M059J (cell line): ENCODE results near the gene CATSPERZ. TPM values are rescaled to one million over a fixed set of nuclear protein-coding genes. Genes with fewer than 3 reads are reported as not detected.

ENCODE experiments used
- DNase-seq: peaks from one replicate; pipeline ENCODE4 v3.0.0-alpha.2; 2012; ENCODE audit warnings: low read depth
- total RNA-seq: library from RNA; depleted of rRNA; stranded (reverse); fragments of >200 nt; shearing (Covaris generic); gene quantifications from 2 replicates; pipeline ENCODE4 v1.2.3, GENCODE V29; 2014

CATSPERZ gene
- total RNA-seq, 1 experiment from 2014 or later = not detected

DNA sequence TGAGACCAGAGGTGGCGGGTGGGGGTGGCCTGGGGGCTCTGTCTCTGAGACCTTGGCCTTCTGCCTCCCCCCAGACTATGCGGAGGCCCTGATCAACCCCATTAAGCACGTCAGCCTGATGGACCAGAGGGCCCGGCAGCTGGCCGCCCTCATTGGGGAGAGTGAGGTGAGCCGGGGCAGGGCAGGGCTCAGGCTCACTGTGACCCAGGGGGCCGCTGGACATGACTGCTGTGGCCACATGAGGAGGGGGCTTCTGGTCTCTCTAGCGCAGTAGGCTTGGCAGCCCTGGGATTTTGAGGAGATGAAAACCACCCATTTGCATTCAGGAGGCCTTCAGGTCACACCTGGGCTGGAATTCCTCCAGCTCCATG, 36.2 kb upstream of the CATSPERZ start:
- no peak for DNase-seq

DNA sequence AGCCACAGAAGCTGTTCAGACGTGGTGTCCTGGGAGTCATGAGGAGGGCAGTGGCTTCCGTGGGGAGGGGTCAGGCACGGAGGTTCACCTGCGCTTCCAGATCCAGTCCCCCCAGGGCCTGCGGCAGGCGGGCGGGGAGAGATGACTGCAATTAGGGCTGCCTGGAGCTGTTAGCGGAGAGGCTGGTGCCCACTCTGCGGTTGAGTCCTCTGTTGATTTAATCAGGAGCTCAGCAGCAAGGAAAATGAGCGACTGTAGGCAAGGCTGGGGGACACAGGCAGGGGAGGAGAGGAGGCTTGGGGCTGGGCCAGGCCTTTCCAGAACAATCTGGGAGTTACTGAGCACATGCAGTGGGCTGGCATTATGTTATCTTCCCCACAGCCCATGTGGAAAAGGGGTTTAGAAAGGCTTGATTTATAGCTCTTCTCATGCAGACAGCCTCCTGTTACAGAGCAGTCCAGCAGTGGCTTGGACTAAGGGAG, 35.7 kb upstream of the CATSPERZ start:
- no peak for DNase-seq

DNA sequence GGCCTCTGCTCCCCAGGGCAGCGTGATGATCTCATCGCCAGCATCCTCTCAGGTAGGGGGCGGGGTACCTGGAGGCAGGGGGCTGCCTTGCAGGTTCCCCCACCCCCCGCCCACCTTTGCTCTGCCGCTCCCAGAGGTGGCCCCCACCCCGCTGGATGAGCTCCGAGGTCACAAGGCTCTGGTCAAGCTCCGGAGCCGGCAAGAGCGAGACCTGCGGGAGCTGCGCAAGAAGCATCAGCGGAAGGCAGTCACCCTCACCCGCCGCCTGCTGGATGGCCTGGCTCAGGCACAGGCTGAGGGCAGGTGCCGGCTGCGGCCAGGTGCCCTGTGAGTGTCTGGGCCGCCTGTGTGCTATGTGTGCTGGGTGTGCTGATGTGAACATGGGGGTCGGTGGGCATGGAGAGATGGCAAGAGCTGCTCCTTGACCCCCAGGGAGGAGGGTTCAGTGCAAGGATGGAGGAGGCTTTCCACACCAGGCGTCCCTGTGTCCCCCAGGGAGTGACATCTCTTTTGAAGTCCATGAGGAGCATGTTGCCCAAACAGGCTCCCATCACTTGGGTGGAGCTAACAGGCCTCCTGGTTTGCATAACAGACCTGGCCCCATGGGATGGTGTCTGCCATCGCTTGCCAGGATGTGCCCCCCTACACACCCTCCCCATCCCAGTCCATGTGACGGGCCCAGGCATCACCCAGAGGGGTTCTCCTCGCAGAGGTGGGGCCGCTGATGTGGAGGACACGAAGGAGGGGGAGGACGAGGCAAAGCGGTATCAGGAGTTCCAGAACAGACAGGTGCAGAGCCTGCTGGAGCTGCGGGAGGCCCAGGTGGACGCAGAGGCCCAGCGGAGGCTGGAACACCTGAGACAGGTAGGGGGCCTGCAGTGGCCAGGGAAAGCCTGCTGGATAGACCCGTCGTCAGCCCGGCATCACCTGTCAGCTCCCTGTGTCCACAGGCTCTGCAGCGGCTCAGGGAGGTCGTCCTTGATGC, 34.7 kb upstream of the CATSPERZ start:
- DNase-seq = no peak

DNA sequence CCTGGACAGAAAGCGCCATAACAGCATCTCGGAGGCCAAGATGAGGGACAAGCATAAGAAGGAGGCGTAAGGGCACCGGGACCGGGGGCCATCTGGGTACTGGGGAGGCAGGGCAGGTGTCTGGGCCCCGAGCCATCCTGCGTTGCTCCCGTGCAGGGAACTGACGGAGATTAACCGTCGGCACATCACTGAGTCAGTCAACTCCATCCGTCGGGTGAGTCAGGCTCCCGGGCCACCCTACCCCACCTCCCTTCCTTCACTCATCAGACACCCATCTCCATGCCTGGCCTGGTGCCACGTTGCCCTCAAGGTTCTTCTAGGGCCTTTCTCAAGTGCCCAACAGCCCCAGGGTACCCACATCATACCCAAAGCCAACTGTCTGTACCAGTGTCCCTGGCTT, 33.8 kb upstream of the CATSPERZ start:
- DNase-seq = peak; percentile 69

DNA sequence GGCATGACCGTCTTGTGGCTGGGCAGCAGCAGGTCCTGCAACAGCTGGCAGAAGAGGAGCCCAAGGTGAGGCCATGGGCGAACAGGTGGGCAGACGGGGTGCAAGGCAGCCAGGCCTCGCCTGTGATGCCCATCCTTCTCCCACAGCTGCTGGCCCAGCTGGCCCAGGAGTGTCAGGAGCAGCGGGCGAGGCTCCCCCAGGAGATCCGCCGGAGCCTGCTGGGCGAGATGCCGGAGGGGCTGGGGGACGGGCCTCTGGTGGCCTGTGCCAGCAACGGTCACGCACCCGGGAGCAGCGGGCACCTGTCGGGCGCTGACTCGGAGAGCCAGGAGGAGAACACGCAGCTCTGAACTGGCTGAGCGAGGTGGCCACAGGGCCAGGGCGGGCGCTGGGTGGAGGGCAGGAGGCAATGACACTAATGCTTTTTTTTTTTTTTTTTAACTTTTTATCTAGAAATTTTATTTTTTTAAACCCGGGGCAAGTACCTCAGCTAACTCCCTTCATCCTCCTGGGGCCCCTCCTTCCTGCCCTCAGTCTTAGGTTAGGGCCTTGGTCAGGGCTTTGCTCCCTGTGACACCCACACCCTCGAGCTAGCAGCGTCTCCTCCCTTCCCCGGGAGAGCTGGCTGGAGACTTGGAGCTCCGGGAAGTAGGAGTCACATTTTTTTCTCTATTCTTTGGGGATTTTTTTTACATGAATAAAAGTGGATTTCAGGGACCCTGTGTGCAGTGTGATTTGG, 32.8 kb upstream of the CATSPERZ start:
- DNase-seq = no peak

DNA sequence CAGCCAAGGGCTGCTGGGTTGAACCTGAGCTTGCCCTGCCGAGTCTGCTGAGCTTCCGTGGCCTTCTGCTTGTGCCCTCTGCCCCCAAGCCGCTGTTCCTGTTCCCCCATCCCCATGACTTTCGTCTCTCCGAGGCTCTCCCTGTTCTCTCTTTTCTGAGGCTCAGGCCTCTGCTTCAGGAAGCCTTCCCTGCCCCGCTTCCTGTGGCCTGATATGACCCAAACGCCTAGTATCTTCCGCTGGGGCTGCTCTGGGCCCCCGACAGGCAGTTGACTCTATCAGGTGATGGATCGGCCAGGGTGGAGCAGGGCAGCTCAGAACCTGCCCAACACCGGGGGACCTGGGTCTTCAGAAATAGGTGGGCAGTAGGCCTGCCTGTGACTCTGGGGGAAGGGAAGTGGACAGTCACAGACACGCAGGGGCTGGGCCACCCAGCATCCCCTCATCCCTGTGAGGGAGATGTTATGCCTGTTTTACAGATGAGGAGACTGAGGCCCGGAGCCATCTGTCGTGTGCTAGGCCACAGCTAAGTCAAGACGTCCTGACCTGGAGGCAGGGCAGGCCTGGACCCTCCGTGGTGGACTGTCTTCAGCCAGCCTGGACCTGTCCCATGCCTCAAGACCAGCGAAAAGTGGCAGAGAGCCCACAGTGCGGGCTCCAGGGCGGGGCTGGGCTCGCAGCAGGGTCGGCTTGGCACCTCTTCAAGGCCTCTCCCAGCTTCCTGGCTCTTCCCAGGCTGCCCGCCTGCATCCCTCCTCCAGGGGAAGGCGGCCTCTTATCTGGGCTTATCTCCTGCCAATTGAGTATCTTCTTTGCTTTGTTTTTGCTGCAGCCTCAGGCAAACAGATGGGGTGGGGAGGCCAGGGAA, 31.9 kb upstream of the CATSPERZ start:
- peak; percentile 90 for DNase-seq

DNA sequence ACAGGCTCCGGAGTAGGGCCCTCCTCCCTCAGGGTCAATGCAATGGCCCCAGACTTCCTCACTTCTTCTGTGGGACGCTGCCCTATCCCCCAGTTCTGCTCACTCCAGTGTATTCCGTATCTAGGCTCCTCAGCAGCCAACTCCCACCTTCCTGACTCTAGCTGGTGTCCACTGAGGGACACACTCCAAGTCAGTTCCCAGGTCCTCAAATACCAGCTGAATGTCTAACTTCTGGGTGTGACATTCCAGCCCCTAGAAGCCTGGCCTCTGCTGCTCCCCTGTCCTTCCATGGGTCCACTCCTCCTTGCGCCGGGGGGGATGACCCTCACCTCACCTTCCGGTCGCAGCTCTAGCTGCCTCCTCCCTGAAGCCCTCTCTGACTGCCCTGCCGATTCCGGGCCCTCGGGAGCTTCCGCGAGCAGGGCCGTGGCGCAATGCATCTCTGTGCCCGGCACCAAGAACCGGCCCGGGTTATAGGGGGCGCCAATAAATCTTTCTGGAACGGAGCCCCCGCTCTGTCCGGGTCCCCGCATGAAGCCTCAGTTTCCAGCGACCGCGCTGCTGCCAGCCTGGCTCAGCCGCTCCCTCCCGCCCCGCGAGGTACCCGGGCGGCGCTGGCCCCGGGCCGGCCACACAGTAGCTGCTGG, 31.1 kb upstream of the CATSPERZ start:
- DNase-seq = no peak

DNA sequence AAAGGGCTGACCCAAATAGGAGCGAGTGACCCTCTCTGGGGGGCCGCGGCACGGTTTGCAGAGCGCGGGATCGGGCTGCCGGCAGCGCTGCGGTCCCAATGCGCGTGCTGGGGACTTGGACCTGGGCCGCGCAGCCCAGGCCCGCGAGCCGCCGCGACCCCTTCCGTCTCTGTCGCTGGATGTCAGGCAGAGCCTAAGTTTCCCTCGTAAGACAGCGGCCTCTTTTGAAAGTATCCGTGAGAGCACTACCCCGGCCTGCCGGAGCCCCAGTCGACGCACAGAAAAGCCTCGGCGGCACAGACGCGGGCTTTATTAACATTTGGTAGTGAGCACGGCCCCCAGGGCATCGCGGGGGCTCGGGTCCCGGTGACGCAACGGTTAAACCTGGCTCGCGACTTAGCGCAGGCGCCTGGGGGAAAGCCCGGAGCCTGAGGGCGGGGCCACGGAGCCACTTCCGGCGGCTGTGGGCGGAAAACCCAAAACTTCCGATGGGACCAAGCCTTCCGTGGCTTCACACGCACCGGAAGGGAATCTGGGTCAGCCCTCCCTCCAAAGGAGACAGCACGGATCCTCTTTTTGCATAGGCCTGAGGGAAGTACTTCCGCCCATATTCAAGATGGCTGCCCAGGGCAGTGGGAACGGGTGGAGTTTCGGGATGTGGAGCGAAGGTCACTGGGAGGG, 30.5 kb upstream of the CATSPERZ start:
- DNase-seq = peak; percentile 100

DNA sequence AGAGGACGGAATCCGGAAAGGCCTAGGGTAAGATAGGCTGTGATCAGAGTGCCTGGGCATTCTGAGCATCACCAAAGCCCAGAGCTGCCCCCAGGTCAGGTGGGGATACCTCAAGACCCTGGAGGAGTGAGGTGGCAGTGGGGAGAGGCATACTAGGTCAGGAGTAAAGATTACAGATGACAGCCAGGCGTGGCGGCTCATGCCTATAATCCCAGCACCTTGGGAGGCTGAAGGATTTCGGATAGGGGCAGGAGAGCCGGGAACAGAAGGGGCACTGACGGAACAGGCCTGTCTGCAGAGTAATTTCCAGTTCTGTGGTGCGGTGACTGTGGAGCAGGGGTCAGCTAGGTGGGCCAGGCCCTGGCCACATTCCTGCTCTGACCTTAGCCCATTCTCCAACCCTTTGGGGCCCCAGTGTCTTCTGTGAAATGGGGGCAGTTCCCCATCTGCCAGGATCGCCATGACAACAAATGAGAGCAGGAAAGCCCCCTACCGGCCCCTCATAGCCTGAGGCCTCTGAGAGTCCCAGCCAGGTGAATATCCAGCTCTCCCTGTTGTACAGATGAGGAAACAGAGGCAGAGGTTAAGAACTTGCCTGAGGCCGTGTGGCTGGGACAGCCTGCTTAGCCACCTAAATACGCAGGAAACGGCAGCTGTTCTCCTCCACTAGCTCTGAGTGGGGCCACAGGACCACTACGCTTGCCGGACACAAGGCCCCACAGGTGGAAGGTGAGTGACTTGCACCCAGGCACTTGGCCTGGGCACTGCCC, 24.9 kb upstream of the CATSPERZ start:
- DNase-seq = no peak

DNA sequence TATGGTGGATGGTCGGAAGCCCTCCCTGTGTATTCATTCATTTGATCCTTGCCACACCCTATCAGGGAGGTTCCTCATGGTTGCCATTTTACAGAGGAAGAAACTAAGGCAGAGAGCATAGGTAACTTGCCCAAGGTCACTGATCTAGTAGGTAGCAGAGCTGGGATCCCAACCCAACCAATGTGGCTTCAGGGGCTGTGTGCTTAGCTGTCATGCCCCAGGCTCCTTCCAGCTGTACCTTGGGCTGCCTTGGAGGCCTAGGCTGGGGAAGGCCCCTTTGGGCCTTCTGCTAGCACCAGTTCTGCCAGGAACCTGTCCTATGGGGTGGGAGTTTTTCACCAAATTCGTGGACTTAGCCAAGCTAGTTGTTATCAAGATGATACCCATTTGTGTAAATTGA, 24.3 kb upstream of the CATSPERZ start:
- no peak for DNase-seq

DNA sequence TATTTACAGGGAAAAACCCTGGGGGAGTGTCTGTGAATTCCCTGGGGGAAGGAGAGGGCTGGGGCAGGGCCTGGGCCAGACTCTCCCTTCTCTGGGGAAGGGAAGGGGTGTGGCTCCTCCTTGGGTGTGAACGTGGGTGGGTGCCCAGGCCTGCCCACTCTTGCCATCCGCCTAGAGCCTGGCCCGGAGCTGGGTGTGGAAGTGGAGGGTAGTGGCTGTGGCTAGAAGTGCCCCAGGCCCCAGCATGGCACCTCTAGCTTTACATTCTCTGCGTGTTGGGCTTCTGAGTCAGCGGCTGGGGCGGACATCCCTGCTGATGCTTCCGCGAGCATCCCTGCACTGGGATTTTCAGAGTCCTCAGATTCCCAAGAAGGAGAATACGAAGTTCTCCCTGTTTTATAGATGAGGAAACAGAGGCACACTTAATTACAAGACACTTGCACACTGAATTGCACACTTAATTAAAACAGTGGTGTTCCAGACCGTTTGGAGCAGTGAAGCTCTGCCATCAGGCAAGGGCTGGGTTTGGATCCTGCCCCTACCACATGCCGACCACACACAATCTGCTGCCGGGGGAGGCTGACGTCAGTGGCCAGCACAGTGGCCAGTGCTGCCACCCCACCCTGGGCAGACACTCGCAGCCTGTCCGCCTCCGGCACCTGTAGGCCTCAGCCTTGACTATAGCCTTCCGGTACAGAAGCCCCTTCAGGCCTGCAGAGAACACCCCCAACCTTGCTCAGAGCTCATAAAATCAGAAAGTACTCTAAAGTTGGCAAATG, 23.3 kb upstream of the CATSPERZ start:
- no peak for DNase-seq

DNA sequence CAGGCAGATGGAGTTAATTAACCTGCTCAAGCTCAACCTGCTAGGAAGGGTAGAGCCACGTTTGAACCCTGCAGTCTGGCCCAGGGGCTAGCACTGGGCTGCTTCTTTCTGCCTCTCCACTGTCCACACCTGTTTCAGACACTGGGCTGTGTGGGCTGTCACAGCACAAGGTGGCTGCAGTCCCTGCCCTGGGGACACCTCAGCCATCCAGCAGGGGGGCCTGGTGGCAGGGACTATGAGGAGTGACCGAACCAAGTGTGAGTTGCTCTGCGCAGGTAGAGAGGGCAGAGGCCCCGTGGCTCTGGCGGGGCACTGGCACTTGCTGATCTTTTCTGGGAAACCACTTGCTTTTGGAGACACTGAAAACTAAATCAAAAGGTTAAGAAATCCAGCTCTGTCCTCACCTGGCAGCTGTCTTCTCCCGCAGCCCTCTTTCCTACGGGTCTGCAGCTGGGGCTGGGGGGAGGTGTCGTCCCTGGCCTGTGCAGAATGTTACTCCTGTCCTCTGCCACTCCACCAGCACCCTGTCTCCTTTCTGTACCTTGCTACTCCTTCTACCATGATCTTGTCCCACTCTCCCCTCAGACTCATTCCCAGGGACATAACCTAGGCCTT, 21.5 kb upstream of the CATSPERZ start:
- no peak for DNase-seq

DNA sequence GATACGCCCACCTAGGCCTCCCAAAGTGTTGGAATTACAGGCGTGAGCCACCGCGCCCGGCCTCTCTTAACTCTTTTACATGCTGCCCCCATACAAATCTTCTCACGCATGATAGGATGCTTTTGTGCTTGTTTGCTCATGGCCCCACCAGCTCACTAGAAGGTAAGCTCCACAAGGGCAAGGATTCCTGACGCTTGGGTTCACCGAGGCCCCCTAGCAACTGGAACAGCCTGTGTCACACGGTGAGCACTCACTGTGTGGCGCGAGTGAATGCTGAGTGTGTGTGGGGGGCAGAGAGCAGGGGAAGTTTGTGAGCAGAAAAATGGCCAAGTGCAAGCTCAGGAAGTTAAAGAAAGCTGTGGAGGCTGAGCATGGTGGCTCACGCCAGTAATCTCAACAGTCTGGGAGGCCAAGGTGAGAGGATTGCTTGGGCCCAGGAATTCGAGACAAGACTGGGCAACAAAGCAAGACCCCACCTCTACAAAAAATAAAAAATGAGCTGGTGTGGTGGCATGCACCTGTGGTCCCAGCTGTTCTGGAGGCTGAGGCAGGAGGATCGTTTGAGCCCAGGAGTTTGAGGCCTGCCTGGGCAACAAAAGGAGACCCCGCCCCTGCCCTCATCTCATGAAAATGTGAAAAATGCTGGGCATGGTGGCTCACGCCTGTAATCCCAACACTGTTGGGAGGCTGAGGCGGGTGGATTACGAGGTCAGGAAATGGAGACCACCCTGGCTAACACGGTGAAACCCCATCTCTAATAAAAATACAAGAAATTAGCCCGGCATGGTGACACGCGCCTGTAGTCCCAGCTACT, 18.0 kb upstream of the CATSPERZ start:
- no peak for DNase-seq

DNA sequence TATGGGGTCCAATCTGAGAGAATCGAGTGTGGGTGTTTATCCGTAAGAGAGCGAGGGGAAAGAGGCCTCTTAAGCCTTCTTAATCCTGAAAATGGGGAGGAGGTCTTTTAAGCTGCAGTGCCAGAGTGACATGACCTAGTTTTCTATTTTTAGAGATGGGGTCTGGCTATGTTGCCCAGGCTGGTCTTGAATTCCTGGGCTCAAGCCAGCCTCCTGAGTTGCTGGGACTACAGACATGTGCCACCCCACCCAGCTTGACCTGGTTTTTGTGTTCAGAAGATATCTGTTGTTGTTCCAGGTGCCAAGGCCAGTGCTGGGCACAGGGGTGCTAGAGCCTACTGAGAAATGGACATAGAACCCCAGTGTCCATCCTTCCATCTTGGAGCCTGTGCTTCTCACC, 17.1 kb upstream of the CATSPERZ start:
- no peak for DNase-seq

DNA sequence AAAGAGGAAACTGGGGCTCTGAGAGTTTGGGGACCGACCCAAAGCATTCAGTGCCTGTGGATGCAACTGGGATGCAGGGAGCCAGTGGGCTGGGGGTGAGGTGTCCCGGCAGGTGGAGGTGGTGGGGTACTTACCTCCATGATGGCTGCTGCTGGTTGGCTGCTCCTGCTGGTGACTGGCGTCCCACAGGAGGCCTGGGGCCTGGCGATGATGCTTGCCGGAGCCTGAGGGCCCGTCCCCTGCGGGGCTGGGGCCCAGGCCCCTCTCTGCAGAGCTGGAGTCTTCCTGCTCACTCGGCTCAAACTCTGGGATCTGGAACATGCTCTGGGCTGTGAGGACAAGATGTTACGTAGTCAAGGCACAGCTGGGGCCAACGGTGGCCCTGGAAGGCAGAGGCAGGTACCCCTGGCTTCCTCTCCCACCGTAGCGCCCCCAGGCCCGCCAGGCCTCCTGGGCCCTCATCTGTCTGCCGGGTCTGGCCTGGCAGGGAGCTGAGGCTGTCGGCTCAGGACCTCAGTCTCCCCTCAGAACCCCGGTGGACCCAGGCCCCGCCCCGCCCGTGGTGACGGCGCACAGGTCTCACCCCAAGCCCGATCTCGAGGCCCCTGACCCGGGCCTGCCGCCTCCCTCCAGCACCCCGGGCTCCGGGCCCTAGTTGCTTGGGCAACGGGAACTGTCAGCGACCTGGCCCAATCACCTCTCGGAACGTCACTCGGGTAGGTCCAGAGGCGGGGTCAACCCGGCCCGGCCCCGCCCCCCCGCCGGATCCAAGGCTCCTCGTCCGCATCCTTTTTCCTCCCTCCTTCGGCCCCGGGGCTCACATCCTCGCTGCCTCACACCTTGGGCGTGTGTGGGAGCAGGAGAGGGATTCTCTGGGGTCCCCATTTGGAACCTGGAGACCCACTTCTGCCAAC, 15.9 kb upstream of the CATSPERZ start, which contains the start of gene BAD:
Gene BAD, minus strand, starts transcription at position 618 of the 914 bp plus-strand sequence. Its CDS starts 297 bp downstream, at position 321.
- peak; percentile 91 for DNase-seq
